ENCODE measurements around the gene MYO5B.

The MYO5B gene

GRCh38 chr18:50131591-50131990 is 63.4 kb downstream of the MYO5B start:
- no peak for TF ChIP-seq ZFX (IDR thresholded peaks at IDR 0.05; ENCODE audit: borderline replicate concordance)
- no peak for TF ChIP-seq CTCF (IDR thresholded peaks at IDR 0.05)
- no peak overlapping the region for H3K27ac ChIP-seq

GRCh38 chr18:50128506-50129271 is 66.3 kb downstream of the MYO5B start:
- H3K27ac ChIP-seq = no peak overlapping the region
- TF ChIP-seq ZFX (IDR thresholded peaks at IDR 0.05; ENCODE audit: borderline replicate concordance) = no peak
- TF ChIP-seq CTCF (IDR thresholded peaks at IDR 0.05) = no peak

DNA sequence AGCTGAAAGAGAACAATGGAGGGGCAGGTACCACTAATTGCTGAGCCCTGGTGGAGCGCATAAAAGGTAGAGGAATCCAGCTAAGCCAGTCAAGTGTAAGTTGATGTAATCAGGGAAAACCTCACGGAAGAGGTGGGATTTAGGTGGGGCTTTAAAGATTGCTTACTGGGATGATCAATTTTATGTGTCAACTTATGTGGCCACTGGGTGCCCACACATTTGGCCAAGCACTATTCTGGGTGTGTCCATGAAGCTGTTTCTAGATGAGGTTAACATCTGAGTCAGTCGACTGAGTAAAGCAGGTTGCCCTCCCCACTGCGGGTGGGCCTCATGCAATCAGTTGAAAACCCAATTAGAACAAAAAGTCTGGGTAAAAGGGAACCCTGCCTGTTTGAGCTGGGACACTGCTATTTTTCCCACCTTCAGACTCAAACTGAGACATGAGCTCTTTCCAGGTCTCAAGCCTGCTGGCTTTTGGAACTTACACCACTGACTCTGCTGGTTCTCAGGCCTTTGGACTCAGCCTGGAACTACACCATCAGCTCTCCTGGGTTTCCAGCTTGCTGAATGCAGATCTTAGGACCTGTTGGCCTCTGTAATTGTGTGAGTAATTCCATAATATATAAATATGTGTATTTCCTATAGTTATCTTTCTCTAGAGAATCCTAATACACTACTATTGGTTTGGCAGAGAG is 67.3 kb downstream of the MYO5B start:
- no peak overlapping the region for H3K27ac ChIP-seq
- no peak for TF ChIP-seq ZFX (IDR thresholded peaks at IDR 0.05; ENCODE audit: borderline replicate concordance)
- TF ChIP-seq CTCF (IDR thresholded peaks at IDR 0.05) = no peak

DNA sequence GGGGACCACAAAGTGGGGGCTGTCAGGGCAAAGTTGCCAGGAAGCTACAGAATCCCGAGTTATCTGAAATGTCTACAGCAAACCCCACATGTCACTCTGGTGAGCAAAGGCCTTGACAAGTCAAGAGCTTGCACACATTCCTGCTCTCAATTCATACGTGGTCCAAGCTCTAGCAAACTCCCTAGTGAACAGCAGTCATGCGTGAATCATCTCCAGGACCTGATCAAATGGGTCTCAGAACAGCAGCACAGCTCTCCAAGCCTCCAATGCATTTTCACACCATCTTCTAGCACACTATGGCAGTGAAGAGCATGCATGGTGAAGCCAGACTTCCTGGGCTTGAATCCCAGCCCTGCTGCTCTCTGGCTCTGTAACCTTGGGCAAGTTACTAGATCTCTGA is 68.5 kb downstream of the MYO5B start:
- TF ChIP-seq CTCF (IDR thresholded peaks at IDR 0.05) (no peak), ZFX (IDR thresholded peaks at IDR 0.05; ENCODE audit: borderline replicate concordance) (no peak)
- H3K27ac ChIP-seq = no peak overlapping the region

DNA sequence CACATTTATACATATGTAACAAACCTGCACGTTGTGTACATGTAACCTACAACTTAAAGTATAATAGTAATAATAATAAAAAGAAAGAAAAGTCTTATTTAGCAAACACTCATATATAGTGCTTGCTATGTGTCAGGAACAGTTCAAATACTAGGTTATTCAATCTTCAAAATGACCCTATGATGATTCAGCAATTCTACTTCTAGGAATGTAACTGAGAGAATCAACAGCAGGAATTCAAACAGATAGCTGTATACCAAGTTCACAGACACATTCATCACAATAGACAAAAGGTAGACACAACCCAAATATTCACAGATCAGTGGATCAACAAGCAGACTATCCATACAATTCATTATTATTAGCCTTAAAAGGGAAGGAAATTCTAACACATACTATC is 69.5 kb downstream of the MYO5B start:
- H3K27ac ChIP-seq = no peak overlapping the region
- TF ChIP-seq ZFX (IDR thresholded peaks at IDR 0.05; ENCODE audit: borderline replicate concordance) (no peak), CTCF (IDR thresholded peaks at IDR 0.05) (no peak)

- TF ChIP-seq ZFX (IDR thresholded peaks at IDR 0.05; ENCODE audit: borderline replicate concordance) (no peak), CTCF (IDR thresholded peaks at IDR 0.05) (no peak)
- H3K27ac ChIP-seq = no peak overlapping the region
Measured at GRCh38 chr18:50119296-50119695, 75.7 kb downstream of the MYO5B start.

GRCh38 chr18:50117863-50118262 is 77.1 kb downstream of the MYO5B start:
- TF ChIP-seq ZFX (IDR thresholded peaks at IDR 0.05; ENCODE audit: borderline replicate concordance) (no peak), CTCF (IDR thresholded peaks at IDR 0.05) (no peak)
- H3K27ac ChIP-seq = no peak overlapping the region

Data from 22Rv1 (cell line).